ENCODE results near the gene PTPN12.
A peak's percentile ranks its signal among the peaks of the same experiment; 100 is the strongest.

The PTPN12 gene

GRCh38 chr7:77563275-77563674 is 26.2 kb downstream of the PTPN12 start:
- Histone ChIP-seq H3K27me3 (replicated peaks; ENCODE audit: control insufficient read depth, insufficient read depth, low read length) (no peaks in the 10 kb centered on the region), H3K4me3 (replicated peaks; ENCODE audit: low read depth, low read length) (no peak overlapping the region), H3K36me3 (ENCODE audit: control insufficient read depth, insufficient read depth, low read length) (no peaks in the 10 kb centered on the region)
- DNase-seq (ENCODE audit: extremely low read depth, insufficient read length): no peak
- TF ChIP-seq, protein P1, sequence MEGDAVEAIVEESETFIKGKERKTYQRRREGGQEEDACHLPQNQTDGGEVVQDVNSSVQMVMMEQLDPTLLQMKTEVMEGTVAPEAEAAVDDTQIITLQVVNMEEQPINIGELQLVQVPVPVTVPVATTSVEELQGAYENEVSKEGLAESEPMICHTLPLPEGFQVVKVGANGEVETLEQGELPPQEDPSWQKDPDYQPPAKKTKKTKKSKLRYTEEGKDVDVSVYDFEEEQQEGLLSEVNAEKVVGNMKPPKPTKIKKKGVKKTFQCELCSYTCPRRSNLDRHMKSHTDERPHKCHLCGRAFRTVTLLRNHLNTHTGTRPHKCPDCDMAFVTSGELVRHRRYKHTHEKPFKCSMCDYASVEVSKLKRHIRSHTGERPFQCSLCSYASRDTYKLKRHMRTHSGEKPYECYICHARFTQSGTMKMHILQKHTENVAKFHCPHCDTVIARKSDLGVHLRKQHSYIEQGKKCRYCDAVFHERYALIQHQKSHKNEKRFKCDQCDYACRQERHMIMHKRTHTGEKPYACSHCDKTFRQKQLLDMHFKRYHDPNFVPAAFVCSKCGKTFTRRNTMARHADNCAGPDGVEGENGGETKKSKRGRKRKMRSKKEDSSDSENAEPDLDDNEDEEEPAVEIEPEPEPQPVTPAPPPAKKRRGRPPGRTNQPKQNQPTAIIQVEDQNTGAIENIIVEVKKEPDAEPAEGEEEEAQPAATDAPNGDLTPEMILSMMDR (IDR thresholded peaks at IDR 0.05; ENCODE audit: insufficient read depth, low read length, poor library complexity, severe bottlenecking): no peak

- DNase-seq (ENCODE audit: extremely low read depth, insufficient read length): no peak
- H3K27me3 ChIP-seq (replicated peaks; ENCODE audit: control insufficient read depth, insufficient read depth, low read length): no peaks in the 10 kb centered on the region
- H3K4me3 ChIP-seq (replicated peaks; ENCODE audit: low read depth, low read length): no peak overlapping the region
- TF ChIP-seq, protein P1 (IDR thresholded peaks at IDR 0.05; ENCODE audit: insufficient read depth, low read length, poor library complexity, severe bottlenecking): no peak
- no peaks in the 10 kb centered on the region for H3K36me3 ChIP-seq (ENCODE audit: control insufficient read depth, insufficient read depth, low read length)
Measured at GRCh38 chr7:77565917-77566316, 28.8 kb downstream of the PTPN12 start.

GRCh38 chr7:77566421-77566820 is 29.3 kb downstream of the PTPN12 start:
- no peaks in the 10 kb centered on the region for H3K36me3 ChIP-seq (ENCODE audit: control insufficient read depth, insufficient read depth, low read length)
- TF ChIP-seq, protein P1 (IDR thresholded peaks at IDR 0.05; ENCODE audit: insufficient read depth, low read length, poor library complexity, severe bottlenecking): no peak

DNA sequence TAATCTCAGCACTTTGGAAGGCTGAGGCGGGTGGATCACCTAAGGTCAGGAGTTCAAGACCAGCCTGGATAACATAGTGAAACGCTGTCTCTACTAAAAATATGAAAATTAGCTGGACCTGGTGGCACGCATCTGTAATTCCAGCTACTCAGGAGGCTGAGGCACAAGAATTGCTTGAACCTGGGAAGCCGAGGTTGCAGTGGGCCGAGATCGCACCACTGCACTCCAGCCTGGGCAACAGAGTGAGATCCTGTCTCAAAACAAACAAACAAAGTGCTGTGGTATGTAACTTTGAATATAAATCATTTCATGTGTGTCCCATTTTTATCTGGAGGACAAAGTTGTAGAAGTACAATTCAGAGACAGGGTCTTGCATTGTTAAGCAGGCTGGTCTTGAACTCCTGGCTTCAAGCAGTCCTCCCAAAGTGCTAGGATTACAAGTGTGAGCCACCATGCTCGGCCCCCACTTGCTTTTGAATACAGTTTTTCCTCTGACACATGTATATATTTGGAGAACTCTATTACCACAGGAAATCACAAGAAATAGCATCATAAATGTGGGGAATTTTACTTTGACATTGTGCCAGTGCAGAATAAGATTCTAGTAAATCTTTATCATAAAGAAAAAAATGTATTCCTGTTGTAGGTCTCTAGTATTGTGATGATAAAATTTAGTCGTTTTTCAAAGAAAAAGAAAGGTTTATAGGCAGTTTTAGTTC is 32.6 kb downstream of the PTPN12 start:
- Histone ChIP-seq H3K4me3 (replicated peaks; ENCODE audit: low read depth, low read length) (no peak overlapping the region), H3K36me3 (ENCODE audit: control insufficient read depth, insufficient read depth, low read length) (no peaks in the 10 kb centered on the region; the same call in 1 of the 2 replicates), H3K27me3 (replicated peaks; ENCODE audit: control insufficient read depth, insufficient read depth, low read length) (no peaks in the 10 kb centered on the region)
- TF ChIP-seq, protein P1 (IDR thresholded peaks at IDR 0.05; ENCODE audit: insufficient read depth, low read length, poor library complexity, severe bottlenecking): no peak
- no peak for DNase-seq (ENCODE audit: extremely low read depth, insufficient read length)

More at GRCh38 chr7:77566421-77566820, 29.3 kb downstream of the PTPN12 start:
- no peak overlapping the region for H3K4me3 ChIP-seq (replicated peaks; ENCODE audit: low read depth, low read length)
- H3K27me3 ChIP-seq (replicated peaks; ENCODE audit: control insufficient read depth, insufficient read depth, low read length): no peaks in the 10 kb centered on the region
- DNase-seq (ENCODE audit: extremely low read depth, insufficient read length): no peak

- Histone ChIP-seq H3K36me3 (ENCODE audit: control insufficient read depth, insufficient read depth, low read length) (no peaks in the 10 kb centered on the region; the same call in 1 of the 2 replicates), H3K4me3 (replicated peaks; ENCODE audit: low read depth, low read length) (no peak overlapping the region), H3K27me3 (replicated peaks; ENCODE audit: control insufficient read depth, insufficient read depth, low read length) (no peaks in the 10 kb centered on the region)
- TF ChIP-seq, protein P1 (IDR thresholded peaks at IDR 0.05; ENCODE audit: insufficient read depth, low read length, poor library complexity, severe bottlenecking): no peak
- peak; percentile 4 for DNase-seq (ENCODE audit: extremely low read depth, insufficient read length)
Measured at GRCh38 chr7:77570330-77571011, 33.4 kb downstream of the PTPN12 start.
